H9 (cell line): ENCODE results near the gene MAPK8IP3. TPM values are rescaled to one million over a fixed set of nuclear protein-coding genes. Genes with fewer than 3 reads are reported as not detected.

Source experiments
- DNase-seq: peaks from one replicate; pipeline ENCODE4 v3.0.0-alpha.2; 2017
- H2AFZ ChIP-seq: one replicate; pipeline ENCODE4 v1.6.1; 2013; ENCODE audit warnings: mild to moderate bottlenecking, low read length, control low read depth, moderate library complexity
- H2AK5ac ChIP-seq: 2 replicates; pipeline ENCODE4 v1.6.1; 2013; ENCODE audit warnings: low read length, control low read depth, mixed read lengths; ENCODE audit not compliant: insufficient read length
- H2BK120ac ChIP-seq: one replicate; pipeline ENCODE4 v1.6.1; 2013; ENCODE audit warnings: low read depth, mild to moderate bottlenecking, low read length, control low read depth, inconsistent platforms; ENCODE audit not compliant: poor library complexity, severe bottlenecking
- H2BK12ac ChIP-seq: 2 replicates; pipeline ENCODE4 v1.6.1; 2013; ENCODE audit warnings: low read length, control low read depth, mixed read lengths, low read depth; ENCODE audit not compliant: insufficient read length
- H2BK15ac ChIP-seq: 2 replicates; pipeline ENCODE4 v1.6.1; 2013; ENCODE audit warnings: low read depth, low read length, control low read depth
- H2BK20ac ChIP-seq: one replicate; pipeline ENCODE4 v1.6.1; 2013; ENCODE audit warnings: low read depth, mild to moderate bottlenecking, low read length, control low read depth, inconsistent platforms; ENCODE audit not compliant: poor library complexity, severe bottlenecking
- H2BK5ac ChIP-seq: 2 replicates; pipeline ENCODE4 v1.6.1; 2013; ENCODE audit warnings: low read length, control low read depth, mixed read lengths; ENCODE audit not compliant: insufficient read length
- H3K14ac ChIP-seq: 2 replicates; pipeline ENCODE4 v1.6.1; 2013; ENCODE audit warnings: low read length, control low read depth; ENCODE audit not compliant: insufficient read depth
- H3K18ac ChIP-seq: 2 replicates; pipeline ENCODE4 v1.6.1; 2013; ENCODE audit warnings: low read depth, mild to moderate bottlenecking, mixed read lengths, low read length, control low read depth; ENCODE audit not compliant: insufficient read length
- H3K23ac ChIP-seq: 2 replicates; pipeline ENCODE4 v1.6.1; 2013; ENCODE audit warnings: low read length, control low read depth, mixed read lengths, low read depth; ENCODE audit not compliant: insufficient read length
- H3K23me2 ChIP-seq: 2 replicates; pipeline ENCODE4 v1.6.1; 2013; ENCODE audit warnings: low read depth, mild to moderate bottlenecking, mixed read lengths, low read length, control low read depth; ENCODE audit not compliant: insufficient read length, poor library complexity, severe bottlenecking
- H3K27ac ChIP-seq: 2 replicates; pipeline ENCODE4 v1.5.1; 2013; ENCODE audit warnings: low read length, control low read depth, mixed read lengths, low read depth; ENCODE audit not compliant: insufficient read length
- H3K27me3 ChIP-seq: 2 replicates; pipeline ENCODE4 v1.6.1; 2013; ENCODE audit warnings: low read length, control low read depth, inconsistent platforms; ENCODE audit not compliant: insufficient read depth
- H3K4ac ChIP-seq: 2 replicates; pipeline ENCODE4 v1.6.1; 2013; ENCODE audit warnings: low read depth, mild to moderate bottlenecking, control low read depth, inconsistent platforms, low read length, moderate library complexity
- H3K4me1 ChIP-seq: 2 replicates; pipeline ENCODE4 v1.6.1; 2013; ENCODE audit warnings: low read length, control low read depth, inconsistent platforms; ENCODE audit not compliant: insufficient read depth
- H3K4me2 ChIP-seq: 2 replicates; pipeline ENCODE4 v1.6.1; 2013; ENCODE audit warnings: low read length, control low read depth, mixed read lengths; ENCODE audit not compliant: insufficient read length, insufficient read depth
- H3K56ac ChIP-seq: 2 replicates; pipeline ENCODE4 v1.6.1; 2013; ENCODE audit warnings: low read depth, mild to moderate bottlenecking, mixed read lengths, low read length, control low read depth; ENCODE audit not compliant: insufficient read length
- H3K79me1 ChIP-seq: 2 replicates; pipeline ENCODE4 v1.6.1; 2013; ENCODE audit warnings: low read depth, mild to moderate bottlenecking, moderate library complexity, low read length, control low read depth, inconsistent platforms; ENCODE audit not compliant: insufficient read depth, poor library complexity, severe bottlenecking
- H3K79me2 ChIP-seq: 2 replicates; pipeline ENCODE4 v1.6.1; 2013; ENCODE audit warnings: low read length, control low read depth, inconsistent platforms; ENCODE audit not compliant: insufficient read depth
- H3K9ac ChIP-seq: 2 replicates; pipeline ENCODE4 v1.6.1; 2013; ENCODE audit warnings: low read length, control low read depth, mixed read lengths; ENCODE audit not compliant: insufficient read length; ENCODE audit errors: extremely low read depth
- H3K9me3 ChIP-seq: one replicate; pipeline ENCODE4 v1.6.1; 2013; ENCODE audit warnings: low read depth, low read length, inconsistent platforms; ENCODE audit not compliant: control insufficient read depth
- H3T11ph ChIP-seq: one replicate; pipeline ENCODE4 v1.6.1; 2013; ENCODE audit warnings: mild to moderate bottlenecking, low read length, control low read depth, inconsistent platforms
- H4K20me1 ChIP-seq: one replicate; pipeline ENCODE4 v1.6.1; 2013; ENCODE audit not compliant: control insufficient read depth, insufficient read length, insufficient read depth
- H4K5ac ChIP-seq: 2 replicates; pipeline ENCODE4 v1.6.1; 2013; ENCODE audit warnings: low read depth, mild to moderate bottlenecking, mixed read lengths, low read length, control low read depth; ENCODE audit not compliant: insufficient read length
- H4K8ac ChIP-seq: replicated peaks from 2 replicates; pipeline ENCODE4 v1.6.1; 2013; ENCODE audit warnings: low read length, control low read depth, mixed read lengths, low read depth; ENCODE audit not compliant: insufficient read length
- H4K91ac ChIP-seq: 2 replicates; pipeline ENCODE4 v1.6.1; 2013; ENCODE audit warnings: low read depth, mild to moderate bottlenecking, moderate library complexity, mixed read lengths, low read length, control low read depth; ENCODE audit not compliant: insufficient read length
- H3K27ac Mint-ChIP-seq, 3 experiments: 2 replicates in 2 of 3; 3 replicates in 1 of 3; pipeline ENCODE4 v1.8.0; 2020 to 2021; ENCODE audit warnings: mixed read lengths in 3 of 3, mild to moderate bottlenecking in 1 of 3, moderate library complexity in 1 of 3
- H3K27me3 Mint-ChIP-seq: 2 replicates; pipeline ENCODE4 v1.8.0; 2021; ENCODE audit warnings: low read depth, mild to moderate bottlenecking, moderate library complexity, mixed read lengths
- H3K36me3 Mint-ChIP-seq, 3 experiments: 2 replicates in 2 of 3; 3 replicates in 1 of 3; pipeline ENCODE4 v1.8.0; 2020 to 2021; ENCODE audit warnings: low read depth in 3 of 3, mixed read lengths in 3 of 3; ENCODE audit not compliant: insufficient read depth in 1 of 3
- H3K4me1 Mint-ChIP-seq, 2 experiments: 2 replicates each; pipeline ENCODE4 v1.8.0; 2020; ENCODE audit warnings: mixed read lengths in 2 of 2
- H3K4me3 Mint-ChIP-seq, 2 experiments: 2 replicates in 1 of 2; 3 replicates in 1 of 2; pipeline ENCODE4 v1.8.0; 2020 to 2021; ENCODE audit warnings: mild to moderate bottlenecking in 2 of 2, mixed read lengths in 2 of 2, moderate library complexity in 1 of 2
- H3K9me3 Mint-ChIP-seq, 2 experiments: 2 replicates in 1 of 2; 3 replicates in 1 of 2; pipeline ENCODE4 v1.8.0; 2020; ENCODE audit warnings: mild to moderate bottlenecking in 2 of 2, mixed read lengths in 2 of 2, moderate library complexity in 1 of 2
- CTCF ChIP-seq: fragments of 200-600 bp; sonication (generic); conservative IDR thresholded peaks from 3 replicates; pipeline ENCODE4 v1.8.0; 2021; ENCODE audit warnings: antibody characterized with exemption, mild to moderate bottlenecking
- WGBS: extraction: QIAGEN DNeasy Blood & Tissue Kit; methylation state at CpG from one replicate; pipeline ENCODE4 v1.1.7; 2013; ENCODE audit warnings: missing lambda C conversion rate, low lambda C conversion rate, mixed read lengths; ENCODE audit not compliant: insufficient read length; ENCODE audit errors: extremely low coverage; 5-methylcytosine and 5-hydroxymethylcytosine counted together
- total RNA-seq: library from RNA; stranded (reverse); gene quantifications from 2 replicates; pipeline ENCODE4 v1.2.1, GENCODE V29; 2021

Gene MAPK8IP3
- total RNA-seq, 1 experiment from 2014 or later, result 51.3 TPM

GRCh38 chr16:1677339-1677738 lies 28.7 kb upstream of the MAPK8IP3 start:
- DNase-seq, result no peak

More at GRCh38 chr16:1677339-1677738, 28.7 kb upstream of the MAPK8IP3 start:
- Histone ChIP-seq H2AK5ac (no peak overlapping the region), H3K4ac (no peak overlapping the region), H4K8ac (no peak overlapping the region), H3K9me3 (no peaks in the 10 kb centered on the region), H3K18ac (no peak overlapping the region), H3K4me2 (peak overlapping the region; percentile 11), H4K5ac (no peak overlapping the region), H3K23me2 (peaks cover 6% of the 10 kb centered on the region), H3K79me2 (peaks cover 38% of the 10 kb centered on the region), H3K9ac (no peak overlapping the region), H3K23ac (no peak overlapping the region), H2BK15ac (no peak overlapping the region), H2AFZ (no peak overlapping the region), H3K14ac (no peak overlapping the region), H2BK120ac (no peak overlapping the region), H2BK20ac (no peak overlapping the region), H3K27ac (no peak overlapping the region), H2BK12ac (no peak overlapping the region), H3K56ac (no peak overlapping the region), H4K91ac (no peak overlapping the region), H3K79me1 (no peaks in the 10 kb centered on the region), H4K20me1 (peaks cover 4% of the 10 kb centered on the region), H2BK5ac (no peak overlapping the region), H3T11ph (no peak overlapping the region), H3K27me3 (no peaks in the 10 kb centered on the region), H3K4me1 (no peaks in the 10 kb centered on the region)
- Mint-ChIP-seq H3K27ac (peak overlapping the region; percentile 37 to 63 (median 47); a peak in 2 of 7 replicates), H3K27me3 (no peaks in the 10 kb centered on the region; the same call in 1 of the 2 replicates), H3K36me3 (peaks cover 13 to 66% (median 52%) of the 10 kb centered on the region in 3 experiments; a peak in 6 of 7 replicates), H3K4me3 (peak overlapping the region; percentile 52 to 75), H3K9me3 (no peaks in the 10 kb centered on the region), H3K4me1 (peaks cover 29 to 31% of the 10 kb centered on the region in 2 experiments)
- TF ChIP-seq CTCF, result no peak
- WGBS, result no CpG with 5 or more reads among the region's 18 CpGs
